GM18505 (cell line): Measurements from ENCODE around the gene MRPL37.

Experiments
- ATAC-seq: cut with Tn5 transposase; IDR thresholded peaks from one replicate; pipeline ENCODE4 v1.9.1; 2021; ENCODE audit not compliant: unreplicated experiment
- POLR2A ChIP-seq: IDR thresholded peaks from 4 replicates; pipeline ENCODE4 v1.6.1; 2011; ENCODE audit warnings: borderline replicate concordance; ENCODE audit not compliant: insufficient read depth, insufficient read length; ENCODE audit errors: extremely low read depth

Gene MRPL37

GRCh38 chr1:54263601-54264226 lies 63.7 kb downstream of the MRPL37 start:
- TF ChIP-seq POLR2A, result no peak
- ATAC-seq, result no peak

- TF ChIP-seq POLR2A, result no peak
- ATAC-seq, result no peak
Observed at GRCh38 chr1:54265126-54265525, 65.2 kb downstream of the MRPL37 start.

GRCh38 chr1:54265659-54266058 lies 65.7 kb downstream of the MRPL37 start:
- no peak for ATAC-seq
- TF ChIP-seq POLR2A, result no peak

GRCh38 chr1:54266195-54266594 lies 66.2 kb downstream of the MRPL37 start:
- no peak for ATAC-seq
- TF ChIP-seq POLR2A, result no peak

GRCh38 chr1:54266908-54267307 lies 66.9 kb downstream of the MRPL37 start:
- no peak for TF ChIP-seq POLR2A
- ATAC-seq, result no peak
